CD4-positive, alpha-beta T cell treated with Interleukin-12 subunit alpha and Interleukin-12 subunit beta, for 1 hour (primary cell): ENCODE measurements around the gene MICOS13.
"Not testable (repeated sequence)": the region's sequence is repeated elsewhere in the genome, so short reads cannot be mapped to it uniquely, and the experiment has no call there.

Experiments used
- DNase-seq: peaks from one replicate; pipeline ENCODE4 v3.0.0-alpha.2; 2020

MICOS13 gene

GRCh38 chr19:5680437-5681368 lies at the start of gene MICOS13, which contains the start of gene HSD11B1L:
MICOS13 (minus strand) TSS chr19:5680516; CDS start chr19:5680486, 30 bp downstream.
HSD11B1L (plus strand) TSS chr19:5681027; CDS start chr19:5684833, 3,806 bp downstream.
- DNase-seq = peak; percentile 99

DNA sequence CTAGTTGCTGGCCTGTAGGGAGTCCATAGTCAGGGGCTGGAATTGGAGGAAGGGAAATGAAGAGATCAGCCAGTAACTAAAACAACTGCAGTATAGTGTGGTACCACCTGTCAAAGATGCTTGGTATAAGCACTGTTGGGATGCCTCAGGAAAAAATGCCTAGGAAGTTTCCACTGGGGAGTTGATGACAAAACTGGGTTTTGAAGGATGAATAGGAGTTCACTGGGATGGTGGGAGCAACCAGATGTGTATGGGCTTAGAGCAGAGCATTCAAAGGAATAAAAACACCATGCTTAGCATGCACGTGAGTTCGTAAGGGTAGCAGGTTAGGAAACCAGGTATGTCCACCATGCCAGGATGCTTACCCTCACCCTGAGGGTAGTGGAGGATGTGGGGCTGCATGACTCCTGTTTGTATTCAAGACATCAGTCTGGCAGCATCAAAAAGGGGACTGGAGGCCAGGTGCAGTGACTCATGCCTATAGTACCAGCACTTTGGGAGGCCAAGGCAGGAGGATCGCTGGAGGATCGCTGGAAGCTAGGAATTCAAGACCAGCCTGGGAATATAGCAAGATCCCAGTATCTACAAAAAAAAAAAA lies 47.2 kb upstream of the MICOS13 start:
- DNase-seq = no peak

DNA sequence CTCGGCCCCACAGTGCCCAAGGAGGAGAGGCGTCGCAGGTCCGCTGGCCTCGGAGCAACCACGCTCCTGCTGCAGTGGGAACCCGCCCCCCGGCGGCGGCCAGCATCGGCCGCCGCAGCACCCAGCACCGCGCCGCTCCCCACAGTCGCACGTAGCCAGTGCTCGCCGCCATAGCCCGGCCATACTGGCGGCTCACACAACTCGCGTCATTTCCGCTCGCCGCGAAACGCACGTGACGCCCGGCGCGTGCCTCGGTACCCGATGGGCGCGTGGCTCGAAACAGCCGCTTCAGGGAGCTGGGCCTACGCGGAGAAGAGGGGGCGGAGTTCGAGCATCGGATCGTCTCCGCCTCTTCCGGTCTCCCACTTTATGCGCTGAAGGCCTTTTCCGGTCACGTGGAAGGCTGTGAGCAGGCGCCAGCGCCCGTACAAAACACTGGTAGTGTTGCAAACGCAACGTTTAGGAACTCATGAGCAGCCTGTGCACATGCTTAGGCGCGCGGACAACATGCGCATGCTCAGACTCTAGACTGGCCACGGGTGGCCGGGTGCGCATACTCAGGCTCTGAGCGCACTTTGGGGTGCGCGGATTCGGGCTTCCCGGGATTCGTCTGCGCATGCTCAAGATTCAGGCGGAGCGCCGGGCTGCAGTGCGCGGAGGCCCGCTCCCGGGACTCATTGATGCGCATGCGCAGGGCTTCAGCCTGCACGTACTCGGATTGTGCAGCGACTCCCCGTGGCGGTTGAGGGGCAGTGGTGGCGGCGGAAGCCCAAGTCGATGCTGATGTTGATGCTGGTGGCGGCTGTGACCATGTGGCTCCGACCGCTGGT lies 39.9 kb upstream of the MICOS13 start, which contains the start of the genes CATSPERD and LONP1:
CATSPERD (plus strand) TSS at position 677 of the 830 bp plus-strand sequence; CDS start at position 778, 101 bp downstream.
LONP1 (minus strand) TSS at position 186 of the 830 bp plus-strand sequence; CDS start at position 172, 14 bp downstream.
- DNase-seq = peak; percentile 98

DNA sequence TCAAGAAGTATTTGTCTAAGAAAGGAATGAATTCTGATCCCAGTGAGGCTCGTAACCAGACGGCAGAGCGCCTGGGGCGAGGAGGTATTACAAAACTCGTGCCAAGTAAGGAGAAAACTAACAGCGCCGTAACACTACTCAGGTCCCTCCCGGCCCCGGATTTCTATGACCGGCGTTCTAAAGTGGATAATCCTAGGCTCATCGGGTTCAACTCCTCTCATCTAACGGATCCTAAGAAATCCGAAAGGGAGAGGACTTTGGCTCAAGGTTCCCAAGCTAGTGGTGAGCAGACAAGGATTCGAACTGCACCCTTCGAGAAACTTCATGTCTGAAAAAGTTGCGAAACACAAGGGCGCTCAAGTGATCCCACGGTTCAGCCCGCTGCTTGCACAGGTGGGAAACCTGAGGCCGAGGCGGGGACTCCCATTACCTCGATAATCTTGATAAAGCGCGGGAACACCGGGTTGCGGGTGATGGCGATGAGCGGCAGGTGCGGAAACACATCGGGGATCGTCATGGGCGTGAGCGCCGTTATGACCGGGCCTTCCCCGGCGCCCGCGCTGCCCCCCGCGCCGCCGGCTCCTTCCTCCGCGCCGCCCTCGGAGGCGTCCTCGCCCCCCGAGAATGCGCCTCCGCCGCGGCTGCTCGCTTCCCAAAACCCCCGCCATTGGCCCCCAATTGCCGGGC lies 39.1 kb upstream of the MICOS13 start:
- no peak for DNase-seq

DNA sequence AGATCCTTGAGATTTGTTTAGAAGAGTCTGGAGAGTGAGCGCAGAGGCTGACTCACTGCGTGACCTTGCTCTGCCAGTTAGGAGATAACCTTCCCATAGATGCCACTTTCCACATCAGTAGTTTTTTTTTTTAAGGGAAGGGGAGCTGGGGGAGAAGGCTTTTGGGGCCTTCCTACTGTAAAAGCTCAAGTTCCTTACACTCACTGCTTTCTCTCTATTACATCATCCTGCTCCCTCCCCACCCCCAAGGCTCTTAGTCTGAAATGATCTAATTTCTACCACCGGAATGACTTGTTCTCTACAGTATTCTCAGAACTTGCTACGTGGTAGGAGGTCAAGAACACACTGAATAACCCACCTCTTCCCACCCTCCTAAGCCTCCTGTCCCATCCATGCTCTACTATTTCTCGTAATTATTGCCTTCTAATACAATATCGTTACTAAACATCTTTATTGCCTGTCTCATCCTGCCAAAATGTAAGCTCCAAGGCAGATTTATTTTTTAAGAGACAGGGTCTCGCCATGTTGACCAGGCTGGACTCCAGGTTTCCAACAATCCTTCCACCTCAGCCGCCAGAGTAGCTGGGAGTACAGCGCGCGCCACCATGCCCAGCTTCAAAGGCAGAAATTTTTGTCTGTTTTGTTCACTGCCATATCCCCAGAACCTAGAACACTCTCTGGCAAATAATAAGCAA lies 38.4 kb upstream of the MICOS13 start:
- DNase-seq = no peak

DNA sequence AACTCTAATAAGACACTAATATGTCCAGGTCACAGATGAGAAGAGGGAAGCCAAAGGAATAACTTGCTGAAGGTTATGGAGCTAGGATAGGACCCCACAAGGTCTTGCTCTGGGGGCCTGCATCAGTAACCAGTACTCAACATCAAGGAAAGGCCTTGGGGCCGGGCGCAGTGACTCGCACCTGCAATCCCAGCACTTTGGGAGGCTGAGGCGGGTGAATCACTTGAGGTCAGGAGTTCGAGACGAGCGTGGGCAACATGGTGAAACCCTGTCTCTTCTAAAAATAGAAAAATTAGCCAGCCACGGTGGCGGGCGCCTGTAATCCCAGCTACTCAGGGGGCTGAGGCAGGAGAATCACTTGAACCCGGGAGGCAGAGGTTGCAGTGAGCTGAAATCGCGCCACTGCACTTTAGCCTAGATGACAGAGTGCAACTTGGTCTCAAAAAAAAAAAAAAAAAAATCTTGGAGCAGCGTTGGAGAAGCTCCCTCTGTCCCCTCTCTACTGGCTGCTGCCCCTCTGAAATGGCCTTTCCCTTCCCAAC lies 37.8 kb upstream of the MICOS13 start:
- no peak for DNase-seq

GRCh38 chr19:5717215-5717935 lies 37.1 kb upstream of the MICOS13 start:
- no peak for DNase-seq

DNA sequence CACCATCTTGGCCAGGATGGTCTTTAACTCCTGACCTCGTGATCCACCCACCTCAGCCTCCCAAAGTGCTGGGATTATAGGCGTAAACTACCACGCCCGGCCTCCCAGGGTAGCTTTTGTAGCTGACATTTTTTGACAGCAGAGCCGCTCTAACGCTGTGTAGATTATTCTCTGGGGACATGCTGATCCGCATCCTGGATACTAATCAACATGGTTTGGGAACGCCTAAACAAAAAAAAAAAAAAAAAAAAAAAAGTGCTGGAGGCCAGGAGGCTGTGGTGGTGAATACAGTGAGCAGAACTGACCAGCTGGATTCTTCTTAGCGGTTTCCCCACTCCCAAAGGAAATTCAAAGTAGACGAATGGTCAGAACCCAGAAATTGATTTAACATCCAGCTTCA lies 34.5 kb upstream of the MICOS13 start:
- no peak for DNase-seq

DNA sequence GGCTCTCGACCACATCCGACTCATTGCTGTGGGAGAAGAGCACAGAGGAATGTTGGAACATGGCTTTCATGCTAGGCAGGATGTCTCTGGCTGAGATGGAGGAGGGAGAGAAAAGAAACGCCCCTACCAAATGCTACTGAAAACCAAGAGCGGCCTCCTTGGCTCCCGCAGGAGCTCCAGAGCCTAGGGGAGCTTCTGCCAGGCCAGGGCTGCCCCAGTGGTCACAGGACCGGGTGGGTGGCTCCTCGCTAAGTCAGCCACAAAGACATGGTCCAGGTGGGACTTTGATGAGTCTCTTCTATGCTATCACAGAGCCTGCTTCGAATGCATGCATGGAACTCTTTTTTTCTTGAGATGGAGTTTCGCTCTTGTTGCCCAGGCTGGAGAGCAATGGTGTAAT lies 32.9 kb upstream of the MICOS13 start:
- no peak for DNase-seq

DNA sequence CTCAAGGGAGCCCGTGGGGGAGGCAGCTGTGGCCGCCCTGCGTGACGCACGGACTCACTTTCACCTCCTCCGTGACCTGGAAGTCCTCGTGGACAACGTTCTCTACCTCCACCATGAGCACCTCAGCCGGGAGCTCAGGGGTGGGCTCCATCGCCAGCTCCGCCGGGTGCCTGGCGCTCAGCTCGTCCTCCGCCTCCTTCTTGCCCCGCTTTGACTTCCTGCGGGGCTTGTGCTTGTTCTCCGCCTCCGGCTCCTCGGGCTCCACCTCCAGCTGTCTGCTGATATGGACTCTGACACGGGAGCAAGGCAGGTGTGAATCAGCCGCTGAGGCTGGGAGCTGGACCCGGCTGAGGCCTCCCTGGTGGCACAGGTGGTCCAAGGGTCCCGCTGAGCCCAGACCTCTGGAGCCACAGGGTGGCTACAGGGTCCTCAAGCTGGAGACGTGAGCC lies 31.4 kb upstream of the MICOS13 start:
- DNase-seq = no peak

DNA sequence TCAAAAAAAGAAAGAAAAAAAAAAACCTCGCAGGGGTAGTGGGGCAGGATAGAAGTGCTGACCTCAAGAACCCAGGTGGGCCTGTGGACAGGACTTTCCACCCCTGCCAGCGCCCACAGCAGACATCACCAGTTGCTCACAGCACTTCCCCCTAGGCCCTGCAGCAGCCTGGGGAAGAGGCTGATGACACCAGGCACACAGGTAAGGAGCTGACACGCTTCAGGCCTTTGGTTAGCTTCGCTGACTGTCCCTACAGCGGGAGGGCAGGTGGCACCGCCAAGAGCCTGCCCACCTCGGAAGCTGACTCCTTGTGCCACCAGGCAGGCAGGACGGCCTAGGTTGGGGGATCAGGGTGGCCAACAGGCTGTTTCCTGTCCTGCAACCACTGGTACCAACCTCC lies 30.7 kb upstream of the MICOS13 start:
- no peak for DNase-seq

- DNase-seq = no peak
These were observed 27.6 kb upstream of the MICOS13 start for GRCh38 chr19:5707576-5708575.

- no peak for DNase-seq
These were observed 26.7 kb upstream of the MICOS13 start for GRCh38 chr19:5706876-5707573.

GRCh38 chr19:5705552-5705951 lies 25.2 kb upstream of the MICOS13 start:
- no peak for DNase-seq

DNA sequence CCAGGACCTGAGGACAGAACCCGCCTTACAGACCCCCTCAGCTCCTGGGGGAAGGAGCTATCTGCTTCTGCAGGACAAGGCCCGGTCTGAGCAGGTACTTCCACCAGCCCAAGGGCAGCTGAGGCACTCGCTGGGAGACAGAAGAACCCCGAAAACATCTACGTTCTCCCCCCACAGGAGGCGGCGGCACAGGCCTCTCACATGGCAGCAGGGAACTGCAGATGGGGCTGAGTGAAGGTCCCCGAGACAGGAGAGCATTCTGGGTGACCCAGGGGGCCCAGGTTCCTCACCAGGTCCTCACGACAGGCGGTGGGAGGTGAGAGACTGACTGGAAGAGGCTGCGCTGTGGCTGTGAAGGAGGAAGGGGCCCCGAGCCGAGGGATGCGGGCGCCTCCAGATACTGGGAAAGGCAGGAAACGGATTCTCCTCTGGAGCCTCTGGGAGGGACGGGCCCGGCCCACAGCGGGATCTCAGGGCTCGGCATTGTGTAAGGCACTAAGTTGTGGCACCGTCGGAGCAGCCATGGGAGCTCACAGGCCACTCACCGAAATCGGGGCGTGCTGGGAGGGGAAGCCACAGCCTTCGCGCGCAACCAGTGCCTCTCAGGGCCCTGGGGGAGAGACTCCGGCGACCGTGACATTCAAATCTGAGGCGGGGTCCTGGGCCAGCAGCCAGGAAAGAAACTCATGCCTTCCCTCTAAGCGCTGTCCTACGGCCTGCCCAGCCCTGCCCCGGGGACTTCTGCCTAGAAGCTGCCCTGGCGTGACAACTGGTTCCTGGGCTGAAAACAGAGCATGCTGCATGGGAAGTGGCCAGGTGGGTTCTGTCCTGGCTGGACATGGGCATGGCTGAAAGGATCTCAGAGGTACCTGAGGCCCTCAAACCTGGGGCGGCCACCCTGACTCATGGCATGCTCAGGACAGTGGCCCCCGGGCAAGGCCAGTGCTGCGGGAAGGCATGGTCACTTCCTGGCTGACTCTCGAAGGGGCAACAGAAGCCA lies 23.8 kb upstream of the MICOS13 start:
- DNase-seq = no peak

- DNase-seq = not testable (repeated sequence)
These were observed 21.7 kb upstream of the MICOS13 start for GRCh38 chr19:5702053-5702410.

DNA sequence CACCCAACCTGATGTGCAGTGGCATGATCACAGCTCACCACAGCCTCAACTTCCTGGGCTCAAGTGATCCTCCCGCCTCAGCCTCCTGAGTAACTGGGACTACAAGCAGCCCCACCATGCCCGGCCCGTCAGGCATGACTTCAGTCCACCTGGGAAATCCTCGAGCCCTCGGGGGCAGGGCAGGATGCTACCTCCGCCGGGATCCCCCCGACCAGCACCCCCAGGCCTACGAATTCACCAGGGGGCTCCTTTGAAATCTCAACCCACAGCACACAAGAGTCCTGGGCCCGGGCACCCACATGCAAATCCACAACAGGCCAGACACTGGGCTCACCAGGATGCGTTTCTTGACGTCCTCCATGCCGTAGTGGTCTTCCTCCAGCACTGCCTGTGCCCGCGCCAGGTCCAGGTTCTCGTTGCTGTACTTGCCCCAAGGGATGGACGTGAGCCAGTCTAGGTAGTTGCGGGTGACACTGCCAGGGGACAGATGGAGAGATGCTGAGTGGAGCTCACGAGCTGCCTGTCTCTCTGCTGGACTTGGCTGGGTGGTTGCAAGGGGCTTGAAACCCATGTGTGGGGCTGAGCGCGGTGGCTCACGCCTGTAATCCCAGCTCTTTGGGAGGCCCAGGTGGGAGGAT lies 20.3 kb upstream of the MICOS13 start:
- DNase-seq = no peak
